IPS DF 6.9 (cell line): ENCODE results near the gene PDCD6IP.
"Not testable (repeated sequence)": the region's sequence is repeated elsewhere in the genome, so short reads cannot be mapped to it uniquely, and the experiment has no call there.

ENCODE experiments used
- DNase-seq: peaks from one replicate; pipeline ENCODE4 v3.0.0-alpha.2; 2013; ENCODE audit warnings: low read depth, low spot score
- H3K27ac ChIP-seq: one replicate; pipeline ENCODE4 v1.5.1; 2013; ENCODE audit warnings: low read length, control low read depth
- H3K27me3 ChIP-seq: 2 replicates; pipeline ENCODE4 v1.6.1; 2013; ENCODE audit warnings: mild to moderate bottlenecking, low read length; ENCODE audit not compliant: control insufficient read depth, insufficient read depth
- H3K36me3 ChIP-seq: 2 replicates; pipeline ENCODE4 v1.6.1; 2013; ENCODE audit warnings: low read length; ENCODE audit not compliant: control insufficient read depth, insufficient read depth
- H3K4me1 ChIP-seq: 2 replicates; pipeline ENCODE4 v1.6.1; 2013; ENCODE audit warnings: low read length; ENCODE audit not compliant: control insufficient read depth, insufficient read depth
- H3K4me3 ChIP-seq: 2 replicates; pipeline ENCODE4 v1.5.1; 2013; ENCODE audit warnings: mild to moderate bottlenecking, low read length
- H3K9me3 ChIP-seq: 2 replicates; pipeline ENCODE4 v1.6.1; 2013; ENCODE audit warnings: low read length, inconsistent platforms; ENCODE audit not compliant: control insufficient read depth, insufficient read depth
- WGBS: extraction: QIAGEN DNeasy Blood & Tissue Kit; methylation state at CpG from one replicate; pipeline ENCODE4 v1.1.7; 2013; ENCODE audit warnings: mixed read lengths, missing lambda C conversion rate; ENCODE audit not compliant: insufficient read length, insufficient coverage; 5-methylcytosine and 5-hydroxymethylcytosine counted together

PDCD6IP gene

DNA sequence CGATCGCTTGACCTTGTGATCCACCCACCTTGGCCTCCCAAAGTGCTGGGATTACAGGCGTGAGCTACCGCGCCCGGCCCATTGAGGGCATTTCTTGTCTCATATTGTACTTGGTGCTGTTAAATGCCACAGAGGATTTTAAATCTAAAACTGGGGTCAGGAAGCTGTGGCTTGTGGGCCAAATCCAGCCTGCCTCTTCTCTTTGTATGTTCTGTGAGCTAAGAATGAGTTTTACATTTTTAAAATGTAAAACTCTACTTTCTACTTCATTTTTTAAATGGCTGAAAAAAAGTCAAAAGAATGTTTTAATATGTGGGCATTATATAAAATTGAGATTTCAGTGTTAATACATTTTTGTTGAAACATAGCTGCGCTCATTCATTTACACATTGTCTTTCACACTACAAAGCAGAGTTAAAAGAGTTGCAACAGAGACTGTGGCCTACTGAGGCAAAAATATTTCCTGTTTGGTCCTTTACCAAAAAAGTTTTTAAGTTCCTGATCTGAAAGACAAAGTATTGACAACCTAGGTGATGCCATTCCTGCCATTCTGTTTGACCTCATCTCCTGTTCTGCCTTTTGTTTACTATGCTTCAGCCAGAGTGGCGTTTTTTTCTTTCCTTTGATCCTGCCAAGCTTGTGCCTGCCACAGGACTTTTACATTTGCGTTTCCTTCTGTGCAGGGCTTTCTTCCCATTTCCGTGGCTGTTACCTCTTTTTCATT, 50.4 kb downstream of the PDCD6IP start:
- Histone ChIP-seq H3K27ac (no peak overlapping the region), H3K36me3 (no peaks in the 10 kb centered on the region; the same call in 1 of the 2 replicates), H3K4me3 (no peak overlapping the region), H3K9me3 (no peaks in the 10 kb centered on the region), H3K4me1 (no peaks in the 10 kb centered on the region), H3K27me3 (no peaks in the 10 kb centered on the region)
- no peak for DNase-seq
- no CpG with 5 or more reads among the region's 10 CpGs for WGBS

DNA sequence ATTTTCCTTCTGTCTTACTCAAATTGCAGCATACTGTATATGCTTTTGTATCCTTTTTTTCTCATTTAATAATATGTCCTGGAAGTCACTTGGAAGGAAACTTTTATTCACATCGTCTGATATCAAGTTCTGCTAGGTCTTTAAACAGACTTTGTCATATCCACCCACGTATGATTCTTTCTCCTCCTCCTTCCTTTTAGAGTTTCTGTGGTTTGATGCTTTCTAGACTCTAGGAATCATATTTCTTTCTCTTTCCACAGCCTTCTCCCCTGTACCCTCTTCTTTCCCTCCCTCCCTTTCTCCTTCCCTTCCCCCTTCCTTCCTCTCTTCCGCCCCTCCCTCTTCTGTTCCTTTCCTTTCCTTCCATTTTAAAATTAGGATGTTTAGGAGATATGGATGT, 52.2 kb downstream of the PDCD6IP start:
- H3K27me3 ChIP-seq, H3K4me3 ChIP-seq, H3K4me1 ChIP-seq, H3K27ac ChIP-seq, H3K9me3 ChIP-seq, H3K36me3 ChIP-seq, DNase-seq: not testable (repeated sequence)
- no CpG with 5 or more reads among the region's 3 CpGs for WGBS

DNA sequence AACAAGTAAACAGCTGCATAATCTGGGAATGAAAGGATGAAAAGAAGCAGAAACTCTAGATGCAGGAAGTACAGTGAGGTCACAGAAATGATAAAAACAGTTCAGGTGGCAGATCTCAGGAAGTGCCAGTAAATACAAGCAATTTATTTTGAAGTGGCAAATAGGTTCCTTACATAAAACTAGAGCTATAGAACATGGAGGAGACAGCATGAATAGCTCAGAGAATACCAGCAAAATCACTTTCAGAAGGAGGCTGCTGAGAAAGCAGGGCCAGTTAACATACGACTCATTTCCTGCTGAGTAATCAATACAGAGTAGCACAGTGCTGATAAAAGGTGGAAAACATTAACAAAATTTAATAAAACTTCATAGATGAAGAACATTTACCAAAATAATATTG, 57.0 kb downstream of the PDCD6IP start:
- not testable (repeated sequence) for DNase-seq, H3K36me3 ChIP-seq, H3K4me1 ChIP-seq, H3K27me3 ChIP-seq, H3K27ac ChIP-seq, H3K4me3 ChIP-seq, H3K9me3 ChIP-seq
- WGBS = no CpG with 5 or more reads among the region's 1 CpG

GRCh38 chr3:33855884-33856546, 57.6 kb downstream of the PDCD6IP start:
- H3K27ac ChIP-seq = no peak overlapping the region
- H3K9me3 ChIP-seq = no peaks in the 10 kb centered on the region

GRCh38 chr3:33857701-33858100, 59.3 kb downstream of the PDCD6IP start:
- not testable (repeated sequence) for DNase-seq, H3K36me3 ChIP-seq, H3K27ac ChIP-seq, H3K27me3 ChIP-seq, H3K9me3 ChIP-seq, H3K4me3 ChIP-seq, H3K4me1 ChIP-seq
- no CpG with 5 or more reads among the region's 1 CpG for WGBS

More at GRCh38 chr3:33855884-33856546, 57.6 kb downstream of the PDCD6IP start:
- no peak overlapping the region for H3K4me3 ChIP-seq
- no CpG with 5 or more reads among the region's 10 CpGs for WGBS
- H3K36me3 ChIP-seq = no peaks in the 10 kb centered on the region
- no peak for DNase-seq
- no peaks in the 10 kb centered on the region for H3K27me3 ChIP-seq
- H3K4me1 ChIP-seq = no peaks in the 10 kb centered on the region

- no peaks in the 10 kb centered on the region for H3K36me3 ChIP-seq
- H3K4me3 ChIP-seq = no peak overlapping the region
- H3K4me1 ChIP-seq = no peaks in the 10 kb centered on the region
- no peaks in the 10 kb centered on the region for H3K27me3 ChIP-seq
- WGBS = no CpG with 5 or more reads among the region's 4 CpGs
- no peak for DNase-seq
- H3K27ac ChIP-seq = no peak overlapping the region
- H3K9me3 ChIP-seq = no peaks in the 10 kb centered on the region
Measured at GRCh38 chr3:33858131-33858530, 59.7 kb downstream of the PDCD6IP start.

DNA sequence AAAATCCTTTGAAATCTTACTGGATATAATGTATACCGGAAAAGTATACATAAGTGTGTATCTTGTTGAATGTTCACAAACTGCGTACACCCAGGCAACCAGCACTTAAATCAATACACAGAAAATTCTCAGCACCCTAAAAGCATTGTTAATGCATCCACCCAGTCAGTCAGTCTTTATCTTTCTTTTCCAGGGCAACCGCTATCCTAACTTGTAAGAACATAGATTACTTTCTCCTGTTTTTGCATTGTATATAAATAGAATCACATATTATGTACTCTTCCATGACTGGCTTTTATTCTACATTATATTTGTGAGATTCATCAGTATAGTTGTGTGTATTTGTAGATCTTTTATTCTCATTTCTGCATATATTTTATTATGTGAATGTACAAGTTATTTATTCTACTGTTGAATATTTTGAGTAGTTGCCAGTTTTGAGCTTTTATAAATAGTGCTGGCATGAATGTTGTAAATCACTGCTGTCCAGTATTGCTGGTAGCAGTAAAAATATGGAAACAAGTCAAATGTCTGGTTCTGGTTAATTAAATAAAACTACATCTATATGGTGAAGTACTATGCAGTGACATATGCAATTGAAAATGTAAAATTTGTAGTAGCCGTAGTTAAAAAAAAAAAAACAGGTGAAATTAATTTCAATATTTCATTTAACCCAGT, 62.1 kb downstream of the PDCD6IP start:
- H3K9me3 ChIP-seq = no peaks in the 10 kb centered on the region
- no peak overlapping the region for H3K4me3 ChIP-seq
- WGBS = no CpG with 5 or more reads among the region's 4 CpGs
- no peak overlapping the region for H3K27ac ChIP-seq
- no peaks in the 10 kb centered on the region for H3K4me1 ChIP-seq
- no peaks in the 10 kb centered on the region for H3K27me3 ChIP-seq
- DNase-seq = no peak
- H3K36me3 ChIP-seq = 0 out of 2 replicates have a peak, but pooled peaks cover 2% of the 10 kb centered on the region

- H3K9me3 ChIP-seq = no peaks in the 10 kb centered on the region
- H3K4me1 ChIP-seq = no peaks in the 10 kb centered on the region
- WGBS = no CpG with 5 or more reads among the region's 4 CpGs
- 0 out of 2 replicates have a peak, but pooled peaks cover 2% of the 10 kb centered on the region for H3K36me3 ChIP-seq
- H3K27ac ChIP-seq = no peak overlapping the region
- H3K4me3 ChIP-seq = no peak overlapping the region
- DNase-seq = no peak
- H3K27me3 ChIP-seq = no peaks in the 10 kb centered on the region
Measured at GRCh38 chr3:33865133-33865532, 66.7 kb downstream of the PDCD6IP start.

DNA sequence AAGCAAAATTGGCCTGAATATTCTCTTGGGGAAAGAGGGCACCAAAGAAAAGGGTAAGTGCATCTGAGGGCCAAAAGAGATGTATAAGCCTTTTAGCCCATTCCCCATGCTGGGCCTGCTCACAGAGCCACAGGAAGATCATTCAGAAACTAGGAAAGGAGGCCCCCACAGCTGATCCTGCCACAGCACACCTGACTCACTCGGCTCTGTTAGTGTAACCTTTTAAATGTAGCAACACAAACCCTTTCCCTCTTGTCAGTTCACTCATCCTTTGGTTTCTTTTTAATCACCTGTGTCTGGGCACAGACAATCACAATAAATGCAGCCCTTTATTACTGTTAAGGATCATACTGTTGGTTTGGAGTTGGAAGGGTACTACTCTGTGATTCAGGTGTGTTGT, 69.9 kb downstream of the PDCD6IP start:
- Histone ChIP-seq H3K27me3 (no peaks in the 10 kb centered on the region), H3K27ac (no peak overlapping the region), H3K4me3 (no peak overlapping the region), H3K9me3 (no peaks in the 10 kb centered on the region), H3K4me1 (no peaks in the 10 kb centered on the region), H3K36me3 (0 out of 2 replicates have a peak, but pooled peaks cover 2% of the 10 kb centered on the region)
- WGBS = no CpG with 5 or more reads among the region's 1 CpG
- DNase-seq = no peak

- H3K4me1 ChIP-seq = no peaks in the 10 kb centered on the region
- no peak overlapping the region for H3K4me3 ChIP-seq
- 0 out of 2 replicates have a peak, but pooled peaks cover 2% of the 10 kb centered on the region for H3K36me3 ChIP-seq
- H3K9me3 ChIP-seq = no peaks in the 10 kb centered on the region
- no CpG with 5 or more reads among the region's 7 CpGs for WGBS
- H3K27ac ChIP-seq = no peak overlapping the region
- H3K27me3 ChIP-seq = no peaks in the 10 kb centered on the region
- DNase-seq = no peak
Measured at GRCh38 chr3:33869977-33870376, 71.5 kb downstream of the PDCD6IP start.
